GM13976 (cell line): ENCODE results near the gene CACNB4.

Experiments
- DNase-seq: peaks from one replicate; pipeline ENCODE4 v3.0.0; 2012; ENCODE audit warnings: low spot score
- in situ Hi-C: fragments of 300-500 bp; cut with MboI; formaldehyde crosslinking; loops from one replicate; pipeline ENCODE4 v1.12.0; 2022; ENCODE audit warnings: low sequenced_read_pairs, mixed read lengths, inconsistent platforms; ENCODE audit not compliant: unreplicated experiment
- TF ChIP-seq, protein P1 (sequence below): IDR thresholded peaks from 2 replicates; pipeline ENCODE4 v1.5.1; 2012; ENCODE audit warnings: borderline replicate concordance, mild to moderate bottlenecking; ENCODE audit not compliant: insufficient read depth; ENCODE audit errors: extremely low read depth, missing control alignments, control extremely low read depth

Gene CACNB4

DNA sequence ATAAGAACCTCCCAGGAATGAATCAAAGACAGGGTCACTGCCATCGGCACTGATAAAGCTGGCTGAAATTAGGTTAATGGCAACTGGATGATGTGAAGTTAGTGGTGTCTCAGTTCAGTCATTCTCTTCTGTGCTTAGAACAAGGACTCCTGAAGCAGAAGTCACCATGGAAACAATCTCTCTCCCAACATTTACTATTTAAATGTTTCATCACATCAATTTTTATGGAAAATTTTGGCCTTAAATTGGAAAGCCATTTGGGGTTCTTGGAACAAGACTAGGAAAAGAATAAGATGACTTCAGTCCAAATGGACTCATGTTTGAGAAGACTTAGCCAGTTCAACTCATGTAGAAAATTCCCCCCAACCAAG is 255.2 kb downstream of the CACNB4 start:
- DNase-seq = no peak
- in situ Hi-C loops = no loop called here
- TF ChIP-seq, protein P1, sequence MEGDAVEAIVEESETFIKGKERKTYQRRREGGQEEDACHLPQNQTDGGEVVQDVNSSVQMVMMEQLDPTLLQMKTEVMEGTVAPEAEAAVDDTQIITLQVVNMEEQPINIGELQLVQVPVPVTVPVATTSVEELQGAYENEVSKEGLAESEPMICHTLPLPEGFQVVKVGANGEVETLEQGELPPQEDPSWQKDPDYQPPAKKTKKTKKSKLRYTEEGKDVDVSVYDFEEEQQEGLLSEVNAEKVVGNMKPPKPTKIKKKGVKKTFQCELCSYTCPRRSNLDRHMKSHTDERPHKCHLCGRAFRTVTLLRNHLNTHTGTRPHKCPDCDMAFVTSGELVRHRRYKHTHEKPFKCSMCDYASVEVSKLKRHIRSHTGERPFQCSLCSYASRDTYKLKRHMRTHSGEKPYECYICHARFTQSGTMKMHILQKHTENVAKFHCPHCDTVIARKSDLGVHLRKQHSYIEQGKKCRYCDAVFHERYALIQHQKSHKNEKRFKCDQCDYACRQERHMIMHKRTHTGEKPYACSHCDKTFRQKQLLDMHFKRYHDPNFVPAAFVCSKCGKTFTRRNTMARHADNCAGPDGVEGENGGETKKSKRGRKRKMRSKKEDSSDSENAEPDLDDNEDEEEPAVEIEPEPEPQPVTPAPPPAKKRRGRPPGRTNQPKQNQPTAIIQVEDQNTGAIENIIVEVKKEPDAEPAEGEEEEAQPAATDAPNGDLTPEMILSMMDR = no peak

DNA sequence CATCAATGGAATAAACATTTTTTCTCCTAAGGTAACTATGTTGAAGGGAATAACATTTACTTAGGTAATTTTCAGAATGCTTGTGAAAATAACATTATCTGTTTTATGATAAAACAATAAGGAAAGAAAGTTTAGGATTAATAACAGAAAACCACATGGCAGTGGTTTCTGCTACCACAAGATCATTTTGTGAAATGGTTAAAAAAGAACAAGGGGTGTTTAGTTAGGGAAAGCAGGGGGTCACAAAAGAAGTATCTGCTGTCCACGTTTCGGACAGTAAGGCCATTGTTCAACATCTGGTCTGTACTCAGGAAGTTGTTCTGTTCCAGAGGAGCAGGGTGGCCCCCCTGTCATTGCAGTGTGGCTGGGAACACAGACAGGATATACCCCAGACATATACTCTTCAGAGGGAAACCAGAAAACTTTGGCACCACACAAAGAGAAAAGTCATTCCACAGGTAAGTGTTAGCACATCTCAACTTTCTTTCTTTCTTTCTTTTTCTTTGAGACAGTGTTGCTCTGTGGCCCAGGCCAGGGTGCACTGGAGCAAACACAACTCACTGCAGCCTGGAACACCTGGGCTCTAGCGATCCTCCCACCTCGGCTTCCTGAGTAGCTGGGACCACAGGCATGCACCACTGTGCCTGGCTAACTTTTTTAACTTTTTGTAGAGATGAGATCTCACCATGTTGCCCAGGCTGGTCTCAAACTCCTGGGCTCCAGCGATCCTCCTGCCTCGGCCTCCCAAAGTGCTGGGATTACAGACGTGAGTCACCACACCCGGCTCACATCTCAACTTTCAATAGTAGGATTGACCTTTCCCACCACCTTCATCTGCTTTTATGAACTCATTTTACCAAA is 255.8 kb downstream of the CACNB4 start:
- in situ Hi-C loops = no loop called here
- no peak for DNase-seq
- TF ChIP-seq, protein P1 = no peak

DNA sequence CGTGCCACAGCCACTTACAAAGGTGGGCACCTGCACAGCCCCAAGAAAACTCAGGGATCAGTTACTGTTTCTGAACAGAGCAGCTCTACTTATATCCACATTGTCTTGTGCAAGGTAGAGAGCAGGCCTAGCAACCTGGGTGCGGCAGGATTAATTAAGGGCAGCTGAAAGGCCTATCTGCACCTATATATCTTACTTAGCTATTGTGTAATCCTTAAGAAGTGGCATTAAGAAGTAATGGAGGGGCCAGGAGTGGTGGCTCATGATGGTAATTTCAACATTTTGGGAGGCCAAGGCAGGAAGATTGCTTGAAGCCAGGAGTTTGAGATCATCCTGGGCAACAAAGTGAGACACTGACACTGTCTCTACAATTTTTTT is 257.8 kb downstream of the CACNB4 start:
- no peak for DNase-seq
- TF ChIP-seq, protein P1 = no peak
- in situ Hi-C loops = no loop called here

GRCh38 chr2:151840216-151841046 is 258.4 kb downstream of the CACNB4 start:
- in situ Hi-C loops = no loop called here
- TF ChIP-seq, protein P1 = no peak
- DNase-seq = peak; percentile 60

- TF ChIP-seq, protein P1 = no peak
- DNase-seq = no peak
- in situ Hi-C loops = no loop called here
Observed at GRCh38 chr2:151837926-151838325, 260.9 kb downstream of the CACNB4 start.

DNA sequence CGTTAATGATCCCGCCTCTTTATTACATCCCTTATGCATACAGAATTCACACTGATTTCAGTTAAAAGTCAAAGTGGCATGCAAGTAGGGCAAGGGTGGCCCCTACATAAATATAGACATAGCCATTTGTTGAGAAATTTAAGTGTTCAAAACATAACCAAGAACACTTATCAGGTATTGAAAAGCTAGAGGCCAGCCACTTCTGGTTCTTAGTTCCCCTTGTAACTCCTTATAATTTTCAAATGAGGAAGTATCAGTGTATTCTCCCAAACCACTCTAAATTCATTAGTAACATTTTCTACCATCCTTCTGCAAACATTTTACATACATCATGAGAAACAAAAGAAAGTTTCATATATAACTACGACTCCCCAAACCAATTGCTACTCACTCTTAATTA is 264.9 kb downstream of the CACNB4 start:
- TF ChIP-seq, protein P1 = no peak
- no peak for DNase-seq
- in situ Hi-C loops = no loop called here
